HG02938 (cell line): ENCODE results near the gene MEIOB.
"Not testable (repeated sequence)": the region's sequence is repeated elsewhere in the genome, so short reads cannot be mapped to it uniquely, and the experiment has no call there.

ENCODE experiments used
- ATAC-seq: cut with Tn5 transposase; IDR thresholded peaks from one replicate; pipeline ENCODE4 v1.9.1; 2021; ENCODE audit warnings: mild to moderate bottlenecking, moderate library complexity; ENCODE audit not compliant: unreplicated experiment

Gene MEIOB

GRCh38 chr16:1908184-1908583, 36.2 kb upstream of the MEIOB start:
- no peak for ATAC-seq

GRCh38 chr16:1907226-1907860, 35.4 kb upstream of the MEIOB start:
- ATAC-seq: no peak

GRCh38 chr16:1906846-1907165, 34.8 kb upstream of the MEIOB start:
- ATAC-seq: no peak

- ATAC-seq: no peak
These were observed 34.3 kb upstream of the MEIOB start for GRCh38 chr16:1906055-1906845.

GRCh38 chr16:1903845-1904840, 32.2 kb upstream of the MEIOB start:
- ATAC-seq: no peak

GRCh38 chr16:1903220-1903574, 31.2 kb upstream of the MEIOB start:
- no peak for ATAC-seq

- ATAC-seq: no peak
These were observed 30.7 kb upstream of the MEIOB start for GRCh38 chr16:1902547-1903219.

- no peak for ATAC-seq
These were observed 28.4 kb upstream of the MEIOB start for GRCh38 chr16:1900452-1900774.

- ATAC-seq: no peak
These were observed 27.9 kb upstream of the MEIOB start for GRCh38 chr16:1899641-1900451.

GRCh38 chr16:1897692-1898091, 25.7 kb upstream of the MEIOB start:
- ATAC-seq: not testable (repeated sequence)

GRCh38 chr16:1895949-1896675, 24.1 kb upstream of the MEIOB start:
- ATAC-seq: no peak

- ATAC-seq: no peak
These were observed 23.1 kb upstream of the MEIOB start for GRCh38 chr16:1895068-1895467.

GRCh38 chr16:1890708-1891050, 18.7 kb upstream of the MEIOB start:
- no peak for ATAC-seq

GRCh38 chr16:1890024-1890707, 18.2 kb upstream of the MEIOB start:
- no peak for ATAC-seq

GRCh38 chr16:1887711-1888354, 15.9 kb upstream of the MEIOB start:
- ATAC-seq: no peak

- ATAC-seq: no peak
These were observed 12.9 kb upstream of the MEIOB start for GRCh38 chr16:1884889-1885288.

- ATAC-seq: no peak
These were observed 12.3 kb upstream of the MEIOB start for GRCh38 chr16:1884155-1884760.

- not testable (repeated sequence) for ATAC-seq
These were observed 9.2 kb upstream of the MEIOB start for GRCh38 chr16:1881172-1881571.
